Lower leg skin (tissue), 3 donors: Measurements from ENCODE around the gene RBFOX2.

Source experiments
- POLR2A ChIP-seq, 2 donors: fragments of 450-650 bp; IDR thresholded peaks; one replicate each; pipeline ENCODE4 v1.6.1; 2016 to 2017; ENCODE audit warnings: antibody characterized with exemption in 2 of 2, mild to moderate bottlenecking in 1 of 2, moderate library complexity in 1 of 2
- TF ChIP-seq, protein P1 (sequence below), 3 donors: fragments of 450-650 bp; IDR thresholded peaks; one replicate each; pipeline ENCODE4 v1.5.1; 2016; ENCODE audit warnings: antibody characterized with exemption in 3 of 3, mild to moderate bottlenecking in 3 of 3, moderate library complexity in 2 of 3

DNA sequence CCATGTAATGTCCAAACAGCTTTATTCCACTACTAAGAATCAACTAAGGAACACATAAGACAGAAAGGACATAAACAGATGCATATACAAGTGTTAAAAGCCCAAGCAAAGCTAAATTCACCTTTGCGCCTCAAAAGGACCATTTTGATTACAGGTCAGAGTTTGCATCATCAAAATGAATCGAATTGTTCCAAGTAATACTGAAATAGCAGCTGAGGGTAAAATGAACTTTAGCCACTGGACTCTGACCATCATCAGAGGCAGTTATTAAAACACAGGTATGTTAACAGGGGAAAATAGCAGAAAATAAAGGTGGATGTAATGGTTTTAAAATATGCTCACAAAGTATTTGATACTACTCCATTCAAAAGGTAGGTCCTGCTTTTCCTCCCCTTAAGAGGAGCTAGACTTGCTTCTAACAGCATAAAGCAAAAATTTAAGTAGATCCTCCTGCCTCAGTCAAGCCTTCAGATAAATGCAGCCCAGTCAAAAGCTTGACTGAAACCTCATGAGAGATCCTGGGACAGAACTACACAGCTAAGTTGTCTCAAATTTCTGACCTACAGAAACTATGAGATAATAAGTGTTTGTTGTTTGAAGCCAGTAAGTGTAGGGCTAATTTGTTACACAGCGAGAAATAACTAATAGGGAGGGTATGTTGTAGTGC, 35.4 kb downstream of the RBFOX2 start:
- TF ChIP-seq, protein P1, sequence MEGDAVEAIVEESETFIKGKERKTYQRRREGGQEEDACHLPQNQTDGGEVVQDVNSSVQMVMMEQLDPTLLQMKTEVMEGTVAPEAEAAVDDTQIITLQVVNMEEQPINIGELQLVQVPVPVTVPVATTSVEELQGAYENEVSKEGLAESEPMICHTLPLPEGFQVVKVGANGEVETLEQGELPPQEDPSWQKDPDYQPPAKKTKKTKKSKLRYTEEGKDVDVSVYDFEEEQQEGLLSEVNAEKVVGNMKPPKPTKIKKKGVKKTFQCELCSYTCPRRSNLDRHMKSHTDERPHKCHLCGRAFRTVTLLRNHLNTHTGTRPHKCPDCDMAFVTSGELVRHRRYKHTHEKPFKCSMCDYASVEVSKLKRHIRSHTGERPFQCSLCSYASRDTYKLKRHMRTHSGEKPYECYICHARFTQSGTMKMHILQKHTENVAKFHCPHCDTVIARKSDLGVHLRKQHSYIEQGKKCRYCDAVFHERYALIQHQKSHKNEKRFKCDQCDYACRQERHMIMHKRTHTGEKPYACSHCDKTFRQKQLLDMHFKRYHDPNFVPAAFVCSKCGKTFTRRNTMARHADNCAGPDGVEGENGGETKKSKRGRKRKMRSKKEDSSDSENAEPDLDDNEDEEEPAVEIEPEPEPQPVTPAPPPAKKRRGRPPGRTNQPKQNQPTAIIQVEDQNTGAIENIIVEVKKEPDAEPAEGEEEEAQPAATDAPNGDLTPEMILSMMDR (IDR thresholded peaks at IDR 0.05) = no peak
- no peak for TF ChIP-seq POLR2A (IDR thresholded peaks at IDR 0.05)
